DOHH2 (cell line): ENCODE data around the gene NPL.

ENCODE experiments used
- H3F3A ChIP-seq: fragments of 200-600 bp; sonication (generic), shearing (Covaris generic); 2 replicates; pipeline ENCODE4 v1.6.0; 2016; ENCODE audit warnings: antibody characterized with exemption, mild to moderate bottlenecking; ENCODE audit not compliant: control insufficient read depth, insufficient read depth
- H3K27ac ChIP-seq: fragments of 200-600 bp; sonication (generic); 2 replicates; pipeline ENCODE4 v1.5.1; 2014; ENCODE audit warnings: low read depth, mild to moderate bottlenecking, low read length, moderate library complexity
- H3K27me3 ChIP-seq: fragments of 200-600 bp; sonication (generic); 2 replicates; pipeline ENCODE4 v1.6.1; 2014; ENCODE audit warnings: mild to moderate bottlenecking, low read length, mixed read lengths; ENCODE audit not compliant: control insufficient read depth
- H3K36me3 ChIP-seq: fragments of 200-600 bp; sonication (generic); 2 replicates; pipeline ENCODE4 v1.6.1; 2014; ENCODE audit warnings: mild to moderate bottlenecking, low read length, moderate library complexity, mixed read lengths; ENCODE audit not compliant: control insufficient read depth
- H3K4me1 ChIP-seq: fragments of 200-600 bp; sonication (generic); 2 replicates; pipeline ENCODE4 v1.6.1; 2014; ENCODE audit warnings: mild to moderate bottlenecking, low read length, mixed read lengths; ENCODE audit not compliant: control insufficient read depth
- H3K4me2 ChIP-seq: fragments of 200-600 bp; sonication (generic); 2 replicates; pipeline ENCODE4 v1.6.0; 2014; ENCODE audit warnings: mild to moderate bottlenecking, low read length, moderate library complexity
- H3K4me3 ChIP-seq: fragments of 200-600 bp; sonication (generic); 2 replicates; pipeline ENCODE4 v1.5.1; 2014; ENCODE audit warnings: mild to moderate bottlenecking, low read length, mixed read lengths
- H3K79me2 ChIP-seq: fragments of 200-600 bp; sonication (generic); 2 replicates; pipeline ENCODE4 v1.6.1; 2014; ENCODE audit warnings: mild to moderate bottlenecking, low read length, mixed read lengths; ENCODE audit not compliant: control insufficient read depth
- H3K9me2 ChIP-seq: fragments of 200-600 bp; sonication (generic); replicated peaks from 2 replicates; pipeline ENCODE4 v1.6.1; 2014; ENCODE audit warnings: mild to moderate bottlenecking, low read length, mixed read lengths; ENCODE audit not compliant: control insufficient read depth
- H3K9me3 ChIP-seq: fragments of 200-600 bp; sonication (generic); 2 replicates; pipeline ENCODE4 v1.6.1; 2014; ENCODE audit warnings: antibody characterized with exemption, low read length, mixed read lengths; ENCODE audit not compliant: control insufficient read depth, insufficient read depth
- H4K20me1 ChIP-seq: fragments of 200-600 bp; sonication (generic); 2 replicates; pipeline ENCODE4 v1.6.0; 2014; ENCODE audit warnings: low read depth, mild to moderate bottlenecking, antibody characterized with exemption, low read length, moderate library complexity; ENCODE audit not compliant: control insufficient read depth, insufficient read depth
- CTCF ChIP-seq: fragments of 200-600 bp; sonication (generic); IDR thresholded peaks from one replicate; pipeline ENCODE4 v1.5.1; 2014; ENCODE audit warnings: antibody characterized with exemption, mild to moderate bottlenecking, low read depth, low read length; ENCODE audit not compliant: poor library complexity, severe bottlenecking
- EZH2phosphoT487 ChIP-seq: fragments of 200-600 bp; sonication (generic); IDR thresholded peaks from 2 replicates; pipeline ENCODE4 v1.6.1; 2017; ENCODE audit warnings: borderline replicate concordance, mild to moderate bottlenecking, antibody characterized with exemption, low read length, moderate library complexity, mixed read lengths

The NPL gene

GRCh38 chr1:182816863-182817262 lies 27.3 kb downstream of the NPL start:
- Histone ChIP-seq H4K20me1 (no peaks in the 10 kb centered on the region), H3K36me3 (0 out of 2 replicates have a peak, but pooled peaks cover 9% of the 10 kb centered on the region), H3K4me1 (no peaks in the 10 kb centered on the region), H3K79me2 (no peaks in the 10 kb centered on the region), H3F3A (no peaks in the 10 kb centered on the region), H3K9me2 (no peaks in the 10 kb centered on the region), H3K27ac (no peak overlapping the region), H3K27me3 (no peaks in the 10 kb centered on the region), H3K9me3 (no peaks in the 10 kb centered on the region), H3K4me3 (no peak overlapping the region), H3K4me2 (no peak overlapping the region)
- no peak for TF ChIP-seq EZH2phosphoT487
- no peak for TF ChIP-seq CTCF

- no peaks in the 10 kb centered on the region for H3F3A ChIP-seq
- H4K20me1 ChIP-seq: no peaks in the 10 kb centered on the region
- H3K4me1 ChIP-seq: no peaks in the 10 kb centered on the region
- no peak overlapping the region for H3K4me2 ChIP-seq
- no peaks in the 10 kb centered on the region for H3K9me2 ChIP-seq
- H3K36me3 ChIP-seq: 0 out of 2 replicates have a peak, but pooled peaks cover 9% of the 10 kb centered on the region
- no peak overlapping the region for H3K4me3 ChIP-seq
- H3K79me2 ChIP-seq: no peaks in the 10 kb centered on the region
- no peak for TF ChIP-seq EZH2phosphoT487
- no peak for TF ChIP-seq CTCF
- H3K27ac ChIP-seq: no peak overlapping the region
- H3K27me3 ChIP-seq: no peaks in the 10 kb centered on the region
- H3K9me3 ChIP-seq: no peaks in the 10 kb centered on the region
These were observed 28.2 kb downstream of the NPL start for GRCh38 chr1:182817802-182818201.

- Histone ChIP-seq H3K9me3 (no peaks in the 10 kb centered on the region), H3K36me3 (0 out of 2 replicates have a peak, but pooled peaks cover 2% of the 10 kb centered on the region), H3K79me2 (no peaks in the 10 kb centered on the region), H3K4me2 (no peak overlapping the region), H3K4me1 (no peaks in the 10 kb centered on the region), H4K20me1 (no peaks in the 10 kb centered on the region), H3K9me2 (no peaks in the 10 kb centered on the region), H3K4me3 (no peak overlapping the region), H3F3A (0 out of 2 replicates have a peak, but pooled peaks cover 2% of the 10 kb centered on the region), H3K27ac (no peak overlapping the region), H3K27me3 (no peaks in the 10 kb centered on the region)
- no peak for TF ChIP-seq EZH2phosphoT487
- TF ChIP-seq CTCF: no peak
These were observed 33.6 kb downstream of the NPL start for GRCh38 chr1:182823220-182823619.

- Histone ChIP-seq H3K4me1 (peaks cover 10% of the 10 kb centered on the region), H3K9me2 (no peaks in the 10 kb centered on the region), H3K9me3 (no peaks in the 10 kb centered on the region), H3K4me3 (no peak overlapping the region), H3K27me3 (no peaks in the 10 kb centered on the region), H3K4me2 (no peak overlapping the region), H3K79me2 (no peaks in the 10 kb centered on the region), H3K36me3 (no peaks in the 10 kb centered on the region), H4K20me1 (no peaks in the 10 kb centered on the region), H3K27ac (no peak overlapping the region), H3F3A (0 out of 2 replicates have a peak, but pooled peaks cover 2% of the 10 kb centered on the region)
- TF ChIP-seq EZH2phosphoT487 (no peak), CTCF (no peak)
These were observed 37.3 kb downstream of the NPL start for GRCh38 chr1:182826892-182827291.
